SH-SY5Y (cell line): ENCODE results near the gene TATDN3.

ENCODE experiments used
- GATA2 ChIP-seq: IDR thresholded peaks from 2 replicates; pipeline ENCODE4 v1.6.1; 2011; ENCODE audit warnings: mild to moderate bottlenecking, low read depth, low read length
- GATA3 ChIP-seq: IDR thresholded peaks from 2 replicates; pipeline ENCODE4 v1.6.1; 2011; ENCODE audit warnings: low read depth, mild to moderate bottlenecking, low read length, moderate library complexity

GRCh38 chr1:212797681-212798080 is 6.0 kb downstream of the TATDN3 start:
- TF ChIP-seq GATA3 (no peak), GATA2 (no peak)
